ENCODE results near the gene LCORL.
"Not testable (repeated sequence)": the region's sequence is repeated elsewhere in the genome, so short reads cannot be mapped to it uniquely, and the experiment has no call there.

LCORL gene

GRCh38 chr4:17924189-17924588, 97.4 kb downstream of the LCORL start:
- DNase-seq, result no peak

DNA sequence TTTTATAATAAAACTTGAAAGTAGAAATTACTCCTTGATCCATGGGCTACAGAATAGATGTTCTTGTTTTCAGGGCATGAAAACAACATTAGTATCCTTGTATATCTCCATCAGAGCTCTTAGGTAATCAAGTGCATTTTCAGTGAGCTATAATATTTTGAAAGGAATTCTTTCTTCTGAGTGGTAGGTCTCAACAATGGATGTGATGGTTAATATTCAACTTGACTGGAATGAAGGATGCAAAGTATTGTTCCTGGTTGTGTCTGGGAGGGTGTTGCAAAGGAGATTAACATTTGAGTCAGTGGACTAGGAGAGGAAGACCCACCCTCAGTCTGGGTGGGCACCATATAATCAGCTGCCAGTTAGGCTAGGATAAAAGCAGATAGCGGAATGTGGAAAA, 100.1 kb downstream of the LCORL start:
- no peak for DNase-seq

GRCh38 chr4:17920681-17921080, 100.9 kb downstream of the LCORL start:
- no peak for DNase-seq

DNA sequence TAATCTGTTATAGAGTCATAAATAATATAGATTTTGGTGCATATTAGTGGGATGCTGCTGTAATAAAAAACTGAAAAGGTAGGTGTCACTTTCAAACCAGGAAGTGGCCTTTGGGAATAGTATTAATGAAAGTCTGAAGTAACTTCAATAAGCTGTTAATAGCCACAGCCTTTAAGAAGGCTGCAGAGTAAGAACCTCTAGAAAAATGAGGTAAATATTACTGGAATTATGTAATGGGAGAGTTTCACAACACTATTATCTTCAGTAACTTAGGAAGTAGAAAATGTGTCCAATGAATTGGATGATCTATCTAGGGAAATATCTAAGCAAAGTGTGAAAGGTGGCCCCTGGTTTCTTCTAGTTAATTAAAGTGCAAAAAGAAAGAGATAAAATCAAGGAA, 106.1 kb downstream of the LCORL start:
- DNase-seq, result no peak

DNA sequence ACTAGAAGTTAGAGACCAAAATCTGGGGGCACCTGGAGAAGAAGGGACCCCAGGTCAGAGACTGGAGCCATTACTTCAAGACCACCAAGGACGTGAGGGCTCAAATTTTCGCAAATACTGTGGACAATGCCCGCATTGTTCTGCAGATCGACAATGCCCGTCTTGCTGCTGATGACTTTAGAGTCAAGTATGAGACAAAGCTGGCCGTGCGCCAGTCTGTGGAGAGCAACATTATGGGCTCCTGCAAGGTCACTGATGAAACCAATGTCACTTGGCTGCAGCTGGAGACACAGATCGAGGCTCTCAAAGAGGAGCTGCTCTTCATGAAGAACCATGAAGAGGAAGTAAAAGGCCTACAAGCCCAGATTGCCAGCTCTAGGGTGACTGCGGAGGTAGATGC, 109.5 kb downstream of the LCORL start:
- no peak for DNase-seq

DNA sequence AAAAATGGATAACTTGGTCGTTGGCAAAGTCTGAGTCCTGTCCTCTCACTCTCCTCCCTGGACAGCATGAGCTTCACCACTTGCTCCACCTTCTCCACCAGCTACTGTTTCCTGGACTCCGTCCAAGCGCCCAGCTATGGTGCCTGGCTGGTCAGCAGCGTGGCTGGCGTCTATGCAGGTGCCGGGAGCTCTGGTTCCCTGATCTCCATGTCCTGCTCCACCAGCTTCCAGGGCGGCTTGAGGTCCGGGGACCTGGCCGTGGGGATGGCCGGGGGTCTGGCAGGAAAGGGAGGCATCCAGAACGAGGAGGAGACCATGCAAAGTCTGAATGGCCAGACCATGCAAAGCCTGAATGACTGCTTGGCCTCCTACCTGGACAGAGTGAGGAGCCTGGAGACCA, 109.9 kb downstream of the LCORL start:
- DNase-seq, result no peak

- no peak for DNase-seq
Measured at GRCh38 chr4:17898553-17899055, 123.0 kb downstream of the LCORL start.

GRCh38 chr4:17895481-17895880, 126.1 kb downstream of the LCORL start:
- DNase-seq, result no peak

DNA sequence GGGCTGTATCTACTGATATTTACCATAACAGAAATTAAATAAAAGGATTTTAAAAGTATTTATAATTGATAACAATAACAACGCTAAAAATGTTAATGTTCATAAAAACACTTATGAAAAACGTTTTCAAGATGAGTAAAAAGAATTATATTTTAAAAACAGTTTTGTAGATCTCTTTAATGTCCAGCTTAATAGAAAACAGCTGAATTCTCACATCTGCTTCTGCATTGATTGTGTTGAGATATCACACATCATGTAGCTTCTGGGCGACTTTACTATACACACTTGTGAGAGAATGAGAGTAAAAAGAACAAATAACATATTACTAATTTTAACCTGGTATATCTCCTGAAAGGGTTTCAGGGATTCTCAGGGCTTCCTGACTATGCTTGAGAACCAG, 127.1 kb downstream of the LCORL start:
- no peak for DNase-seq

- no peak for DNase-seq
Measured at GRCh38 chr4:17889692-17890091, 131.9 kb downstream of the LCORL start.

GRCh38 chr4:17884511-17884910, 137.0 kb downstream of the LCORL start:
- DNase-seq, result no peak

GRCh38 chr4:17884063-17884462, 137.5 kb downstream of the LCORL start:
- no peak for DNase-seq

DNA sequence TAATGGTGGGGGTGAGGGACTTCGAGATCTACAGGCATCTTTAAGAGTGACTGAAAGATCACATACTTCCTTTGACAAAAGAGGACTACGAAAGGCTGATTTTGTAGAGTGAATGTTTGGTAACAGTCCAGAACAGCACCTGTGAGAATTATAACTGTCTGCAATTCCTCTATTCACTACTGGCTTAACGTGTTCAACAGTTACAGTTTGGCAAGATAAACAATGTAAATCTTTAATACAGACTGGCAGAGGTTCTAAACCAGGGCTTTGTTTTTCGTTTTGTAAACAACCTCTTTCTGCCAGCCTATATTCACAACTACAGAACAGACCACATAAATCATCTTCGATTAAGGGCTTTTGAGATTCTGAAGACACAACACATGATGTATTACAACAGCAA, 143.9 kb downstream of the LCORL start:
- no peak for DNase-seq

- DNase-seq, result no peak
Measured at GRCh38 chr4:17876943-17877342, 144.6 kb downstream of the LCORL start.

- DNase-seq, result no peak
Measured at GRCh38 chr4:17875402-17876070, 146.0 kb downstream of the LCORL start.

DNA sequence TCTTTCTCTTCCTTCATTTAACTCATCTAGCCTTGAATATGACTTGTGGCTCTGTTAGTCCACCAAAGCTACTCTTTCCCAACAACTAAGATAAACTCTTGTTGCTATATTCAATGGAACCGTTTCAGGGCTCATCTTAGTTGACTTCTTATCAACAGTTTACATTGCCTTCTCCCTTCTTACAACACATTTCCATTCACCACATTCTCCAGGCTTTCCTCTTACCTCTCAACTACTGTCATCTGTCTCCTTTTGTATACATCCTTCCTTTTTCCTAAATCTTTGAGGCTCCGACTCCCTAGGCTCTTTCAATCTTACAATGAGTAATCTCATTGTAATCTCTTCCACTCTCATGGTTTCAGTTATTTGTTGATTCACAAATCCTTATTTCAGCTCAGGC, 152.2 kb downstream of the LCORL start:
- DNase-seq, result no peak

- DNase-seq, result no peak
Measured at GRCh38 chr4:17867276-17867675, 154.3 kb downstream of the LCORL start.

DNA sequence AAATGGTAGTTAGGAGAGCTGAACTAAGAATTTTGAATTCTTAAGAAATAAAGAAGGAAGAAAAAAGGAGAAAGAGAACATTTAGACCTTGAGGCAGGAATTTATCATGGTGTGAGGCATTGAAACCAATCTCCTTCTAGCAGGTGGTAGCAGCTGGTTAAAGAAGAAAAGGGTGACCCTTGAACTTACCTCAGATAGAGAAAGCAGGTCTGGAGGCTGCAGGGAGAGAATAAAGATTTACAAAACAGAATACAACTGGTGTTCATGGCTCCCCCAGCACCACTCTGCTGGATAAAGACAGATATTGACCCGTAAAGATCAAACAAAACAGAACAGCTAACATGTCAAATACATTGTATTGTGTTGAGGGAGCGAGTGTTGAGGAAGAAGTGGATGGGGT, 154.7 kb downstream of the LCORL start:
- no peak for DNase-seq

- DNase-seq, result no peak
Measured at GRCh38 chr4:17865866-17866363, 155.6 kb downstream of the LCORL start.

DNA sequence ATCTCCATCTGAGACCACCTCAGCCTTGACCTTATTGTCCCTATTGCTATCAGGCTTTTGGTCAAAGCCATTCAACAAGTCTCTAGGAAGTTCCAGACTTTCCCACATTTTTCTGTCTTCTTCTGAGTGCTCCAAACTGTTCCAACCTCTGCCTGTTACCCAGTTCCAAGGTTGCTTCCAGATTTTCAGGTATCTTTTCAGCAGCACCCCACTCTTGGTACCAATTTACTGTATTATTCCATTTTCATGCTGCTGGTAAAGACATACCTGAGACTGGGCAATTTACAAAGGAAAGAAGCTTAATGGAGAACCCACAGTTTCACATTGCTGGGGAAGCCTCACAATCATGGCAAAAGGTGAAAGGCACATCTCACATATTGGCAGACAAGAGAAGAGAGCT, 159.6 kb downstream of the LCORL start:
- DNase-seq, result not testable (repeated sequence)

GRCh38 chr4:17859793-17860406, 161.7 kb downstream of the LCORL start:
- no peak for DNase-seq

DNA sequence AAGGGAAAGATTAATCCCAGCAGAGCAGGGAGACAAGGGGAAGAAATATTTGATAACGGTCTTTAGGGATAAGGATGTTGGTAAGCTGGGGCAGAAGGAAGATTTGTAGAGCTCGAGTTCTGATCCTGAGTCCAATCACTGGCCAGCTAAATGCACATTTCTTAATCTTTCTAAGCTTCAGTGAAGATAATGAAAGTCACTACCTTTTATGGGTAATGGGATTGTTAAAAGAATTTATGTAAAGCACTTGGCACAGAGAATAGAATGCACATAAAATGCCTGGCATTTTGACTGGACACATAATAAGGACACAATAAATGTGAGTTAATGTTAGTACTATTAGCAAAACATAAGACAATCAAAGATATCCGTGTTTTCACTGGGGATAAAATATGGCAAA, 167.5 kb downstream of the LCORL start:
- DNase-seq, result no peak

DNA sequence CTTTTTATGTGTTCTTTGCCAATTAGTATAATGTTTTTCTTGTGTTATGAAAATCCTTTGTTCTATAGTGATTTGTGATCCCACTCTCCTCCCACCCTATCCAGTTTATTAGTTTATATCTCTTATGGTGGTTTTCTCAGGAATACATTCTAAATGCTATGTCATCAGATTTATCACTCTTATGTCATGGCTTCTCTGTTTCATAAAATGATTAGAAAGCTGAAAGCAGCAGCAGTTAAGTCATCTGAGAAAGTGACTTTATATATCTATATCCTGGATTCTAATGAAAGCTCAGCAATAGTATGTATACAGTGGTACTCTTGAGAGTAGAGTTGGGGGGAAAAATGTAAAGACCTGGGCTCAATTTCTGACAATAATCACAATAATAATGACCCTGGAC, 169.6 kb downstream of the LCORL start:
- DNase-seq, result no peak

GRCh38 chr4:17850295-17850694, 171.3 kb downstream of the LCORL start:
- not testable (repeated sequence) for DNase-seq

GRCh38 chr4:17846266-17846665, 175.3 kb downstream of the LCORL start:
- no peak for DNase-seq
